Measurements from ENCODE around the gene RILPL2. TPM values are rescaled to one million over a fixed set of nuclear protein-coding genes. Genes with fewer than 3 reads are reported as not detected.
A peak's percentile ranks its signal among the peaks of the same experiment; 100 is the strongest.

Gene RILPL2
- total RNA-seq, 2 donors from 2014 or later: 3.1 to 4.6 TPM

GRCh38 chr12:123401753-123402683, 34.5 kb downstream of the RILPL2 start:
- no peak overlapping the region for H3K27ac ChIP-seq
- TF ChIP-seq, protein P1, sequence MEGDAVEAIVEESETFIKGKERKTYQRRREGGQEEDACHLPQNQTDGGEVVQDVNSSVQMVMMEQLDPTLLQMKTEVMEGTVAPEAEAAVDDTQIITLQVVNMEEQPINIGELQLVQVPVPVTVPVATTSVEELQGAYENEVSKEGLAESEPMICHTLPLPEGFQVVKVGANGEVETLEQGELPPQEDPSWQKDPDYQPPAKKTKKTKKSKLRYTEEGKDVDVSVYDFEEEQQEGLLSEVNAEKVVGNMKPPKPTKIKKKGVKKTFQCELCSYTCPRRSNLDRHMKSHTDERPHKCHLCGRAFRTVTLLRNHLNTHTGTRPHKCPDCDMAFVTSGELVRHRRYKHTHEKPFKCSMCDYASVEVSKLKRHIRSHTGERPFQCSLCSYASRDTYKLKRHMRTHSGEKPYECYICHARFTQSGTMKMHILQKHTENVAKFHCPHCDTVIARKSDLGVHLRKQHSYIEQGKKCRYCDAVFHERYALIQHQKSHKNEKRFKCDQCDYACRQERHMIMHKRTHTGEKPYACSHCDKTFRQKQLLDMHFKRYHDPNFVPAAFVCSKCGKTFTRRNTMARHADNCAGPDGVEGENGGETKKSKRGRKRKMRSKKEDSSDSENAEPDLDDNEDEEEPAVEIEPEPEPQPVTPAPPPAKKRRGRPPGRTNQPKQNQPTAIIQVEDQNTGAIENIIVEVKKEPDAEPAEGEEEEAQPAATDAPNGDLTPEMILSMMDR (IDR thresholded peaks at IDR 0.05): no peak
- peaks cover 0 to 32% of the 10 kb centered on the region in 2 donors for H3K4me1 ChIP-seq
- no peaks in the 10 kb centered on the region for H3K9me3 ChIP-seq
- DNase-seq (ENCODE audit: low spot score): no peak
- H3K4me3 ChIP-seq: no peak overlapping the region
- H3K36me3 ChIP-seq: peaks cover 55% of the 10 kb centered on the region
- no peaks in the 10 kb centered on the region for H3K27me3 ChIP-seq

- no peaks in the 10 kb centered on the region for H3K9me3 ChIP-seq
- H3K27ac ChIP-seq: peak overlapping the region; percentile 54 to 85
- peaks cover 48% of the 10 kb centered on the region for H3K36me3 ChIP-seq
- no peak for DNase-seq (ENCODE audit: low spot score)
- H3K27me3 ChIP-seq: no peaks in the 10 kb centered on the region
- H3K4me1 ChIP-seq: peaks cover 0 to 34% of the 10 kb centered on the region in 2 donors
- no peak overlapping the region for H3K4me3 ChIP-seq
- TF ChIP-seq, protein P1 (IDR thresholded peaks at IDR 0.05): no peak
Measured at GRCh38 chr12:123399255-123399617, 37.2 kb downstream of the RILPL2 start.

GRCh38 chr12:123398550-123399254, 37.8 kb downstream of the RILPL2 start:
- Histone ChIP-seq H3K27ac (peak overlapping the region; percentile 54 to 85), H3K4me3 (no peak overlapping the region), H3K27me3 (no peaks in the 10 kb centered on the region), H3K9me3 (no peaks in the 10 kb centered on the region), H3K4me1 (peaks cover 0 to 34% of the 10 kb centered on the region in 2 donors), H3K36me3 (peaks cover 43% of the 10 kb centered on the region)
- DNase-seq (ENCODE audit: low spot score): peak; percentile 86
- TF ChIP-seq, protein P1 (IDR thresholded peaks at IDR 0.05): no peak

GRCh38 chr12:123398177-123398549, 38.3 kb downstream of the RILPL2 start:
- Histone ChIP-seq H3K27ac (peak overlapping the region in 1 of 2 donors; percentile 85), H3K4me3 (no peak overlapping the region), H3K27me3 (no peaks in the 10 kb centered on the region), H3K9me3 (no peaks in the 10 kb centered on the region), H3K36me3 (peaks cover 43% of the 10 kb centered on the region), H3K4me1 (peaks cover 0 to 34% of the 10 kb centered on the region in 2 donors)
- DNase-seq (ENCODE audit: low spot score): no peak
- TF ChIP-seq, protein P1 (IDR thresholded peaks at IDR 0.05): no peak

GRCh38 chr12:123397400-123397799, 39.1 kb downstream of the RILPL2 start:
- TF ChIP-seq, protein P1 (IDR thresholded peaks at IDR 0.05): no peak
- DNase-seq (ENCODE audit: low spot score): no peak
- Histone ChIP-seq H3K4me3 (no peak overlapping the region), H3K4me1 (peaks cover 0 to 33% of the 10 kb centered on the region in 2 donors), H3K27me3 (no peaks in the 10 kb centered on the region), H3K36me3 (peaks cover 43% of the 10 kb centered on the region), H3K9me3 (no peaks in the 10 kb centered on the region), H3K27ac (peak overlapping the region in 1 of 2 donors; percentile 85)
